HCT116 (cell line): ENCODE measurements around the gene SLC35F2.

Experiments used
- EGR1 ChIP-seq: IDR thresholded peaks from 2 replicates; pipeline ENCODE4 v1.6.1; 2012; ENCODE audit warnings: low read depth
- EZH2 ChIP-seq: fragments of 200-600 bp; sonication (generic); IDR thresholded peaks from 2 replicates; pipeline ENCODE4 v1.6.1; 2017; ENCODE audit warnings: antibody characterized with exemption, mixed run types
- REST ChIP-seq: IDR thresholded peaks from 2 replicates; pipeline ENCODE4 v1.6.1; 2012; ENCODE audit warnings: low read depth

GRCh38 chr11:107836851-107837250, 21.7 kb downstream of the SLC35F2 start:
- TF ChIP-seq REST = no peak
- no peak for TF ChIP-seq EZH2
- no peak for TF ChIP-seq EGR1
